Mammary epithelial cell (primary cell): ENCODE results near the gene RPS2.

Source experiments
- EZH2 ChIP-seq: IDR thresholded peaks from 2 replicates; pipeline ENCODE4 v1.6.1; 2012; ENCODE audit warnings: low read length, inconsistent platforms, borderline replicate concordance
- TF ChIP-seq, protein P1 (sequence below), 2 donors: IDR thresholded peaks in 1 of 2; conservative IDR thresholded peaks in 1 of 2; 2 replicates each; pipeline ENCODE4 v1.5.1; 2011 to 2012; ENCODE audit warnings: inconsistent platforms in 2 of 2, low read length in 2 of 2, mild to moderate bottlenecking in 2 of 2, control low read depth in 1 of 2, low read depth in 1 of 2; ENCODE audit not compliant: insufficient read depth in 1 of 2; ENCODE audit errors: extremely low read depth in 1 of 2

DNA sequence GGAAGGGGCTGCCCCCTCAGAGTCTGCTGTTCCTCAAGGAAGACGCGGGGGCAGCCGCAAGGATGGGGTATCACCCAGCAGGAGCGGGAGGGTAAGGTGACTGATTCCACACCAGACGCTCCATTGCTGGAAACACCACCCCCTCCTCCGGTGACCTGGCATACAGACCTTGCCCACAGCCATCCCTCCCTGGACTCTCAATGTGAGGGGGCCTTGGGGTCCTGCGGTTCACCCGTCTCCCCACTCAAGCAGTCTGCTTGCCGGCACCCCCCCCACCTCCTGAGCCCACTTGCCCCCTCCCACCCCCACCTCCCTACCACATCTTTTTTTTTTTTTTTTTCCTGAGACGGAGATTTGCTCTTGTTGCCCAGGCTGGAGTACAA, 34.3 kb downstream of the RPS2 start:
- TF ChIP-seq, protein P1, sequence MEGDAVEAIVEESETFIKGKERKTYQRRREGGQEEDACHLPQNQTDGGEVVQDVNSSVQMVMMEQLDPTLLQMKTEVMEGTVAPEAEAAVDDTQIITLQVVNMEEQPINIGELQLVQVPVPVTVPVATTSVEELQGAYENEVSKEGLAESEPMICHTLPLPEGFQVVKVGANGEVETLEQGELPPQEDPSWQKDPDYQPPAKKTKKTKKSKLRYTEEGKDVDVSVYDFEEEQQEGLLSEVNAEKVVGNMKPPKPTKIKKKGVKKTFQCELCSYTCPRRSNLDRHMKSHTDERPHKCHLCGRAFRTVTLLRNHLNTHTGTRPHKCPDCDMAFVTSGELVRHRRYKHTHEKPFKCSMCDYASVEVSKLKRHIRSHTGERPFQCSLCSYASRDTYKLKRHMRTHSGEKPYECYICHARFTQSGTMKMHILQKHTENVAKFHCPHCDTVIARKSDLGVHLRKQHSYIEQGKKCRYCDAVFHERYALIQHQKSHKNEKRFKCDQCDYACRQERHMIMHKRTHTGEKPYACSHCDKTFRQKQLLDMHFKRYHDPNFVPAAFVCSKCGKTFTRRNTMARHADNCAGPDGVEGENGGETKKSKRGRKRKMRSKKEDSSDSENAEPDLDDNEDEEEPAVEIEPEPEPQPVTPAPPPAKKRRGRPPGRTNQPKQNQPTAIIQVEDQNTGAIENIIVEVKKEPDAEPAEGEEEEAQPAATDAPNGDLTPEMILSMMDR (conservative IDR thresholded peaks at IDR 0.05 in 1 of 2, IDR thresholded peaks at IDR 0.05 in 1 of 2; ENCODE audit: extremely low read depth in 1 of 2, insufficient read depth in 1 of 2, low read depth in 1 of 2, low read length in 2 of 2), result no peak
- TF ChIP-seq EZH2, result no peak
